LNCAP (cell line): Measurements from ENCODE around the gene ASIC3.

Experiments used
- TF ChIP-seq, protein P1 (sequence below): fragments of 450-650 bp; IDR thresholded peaks from 2 replicates; pipeline ENCODE4 v1.5.1; 2017; ENCODE audit warnings: mild to moderate bottlenecking

The ASIC3 gene

DNA sequence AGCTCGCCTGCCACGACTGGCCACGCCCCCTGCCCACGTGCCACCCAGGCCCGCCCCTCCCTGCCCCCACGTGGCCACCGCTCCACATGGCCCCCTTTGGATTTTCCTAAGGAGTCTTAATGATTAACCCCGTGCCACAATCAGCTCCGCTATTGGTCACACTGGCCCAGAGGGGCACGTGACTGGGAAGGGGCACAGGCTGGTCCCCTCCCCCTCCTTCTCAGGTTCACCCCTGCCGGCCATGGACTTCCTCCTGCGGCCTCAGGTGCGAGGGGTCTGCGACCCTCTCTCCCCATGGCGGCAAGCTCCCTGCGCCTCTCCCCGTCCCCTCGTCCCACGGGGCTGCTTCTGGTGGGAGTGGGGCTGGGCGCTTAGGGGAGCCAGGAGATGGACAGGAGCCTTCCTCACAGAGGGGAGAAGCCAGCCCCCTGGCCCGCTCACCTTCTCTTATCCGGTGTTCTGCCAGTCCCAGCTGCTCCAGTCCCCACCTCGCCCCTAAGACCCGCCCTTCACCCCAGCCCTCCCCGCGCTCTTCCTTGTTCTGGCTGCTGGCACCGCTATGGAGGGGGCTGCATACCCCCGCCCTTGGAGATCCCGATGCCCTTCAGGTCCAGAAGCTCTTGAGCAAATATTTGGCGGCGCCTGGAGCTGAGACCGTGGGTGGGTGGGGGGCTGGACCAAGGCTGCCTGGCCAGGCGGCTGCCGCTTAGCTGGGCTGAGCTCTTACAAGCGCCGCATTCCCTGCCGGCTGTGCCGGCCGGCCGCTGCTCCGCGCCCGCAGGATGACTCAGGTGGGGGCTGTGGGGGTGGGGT is 14.3 kb downstream of the ASIC3 start:
- TF ChIP-seq, protein P1, sequence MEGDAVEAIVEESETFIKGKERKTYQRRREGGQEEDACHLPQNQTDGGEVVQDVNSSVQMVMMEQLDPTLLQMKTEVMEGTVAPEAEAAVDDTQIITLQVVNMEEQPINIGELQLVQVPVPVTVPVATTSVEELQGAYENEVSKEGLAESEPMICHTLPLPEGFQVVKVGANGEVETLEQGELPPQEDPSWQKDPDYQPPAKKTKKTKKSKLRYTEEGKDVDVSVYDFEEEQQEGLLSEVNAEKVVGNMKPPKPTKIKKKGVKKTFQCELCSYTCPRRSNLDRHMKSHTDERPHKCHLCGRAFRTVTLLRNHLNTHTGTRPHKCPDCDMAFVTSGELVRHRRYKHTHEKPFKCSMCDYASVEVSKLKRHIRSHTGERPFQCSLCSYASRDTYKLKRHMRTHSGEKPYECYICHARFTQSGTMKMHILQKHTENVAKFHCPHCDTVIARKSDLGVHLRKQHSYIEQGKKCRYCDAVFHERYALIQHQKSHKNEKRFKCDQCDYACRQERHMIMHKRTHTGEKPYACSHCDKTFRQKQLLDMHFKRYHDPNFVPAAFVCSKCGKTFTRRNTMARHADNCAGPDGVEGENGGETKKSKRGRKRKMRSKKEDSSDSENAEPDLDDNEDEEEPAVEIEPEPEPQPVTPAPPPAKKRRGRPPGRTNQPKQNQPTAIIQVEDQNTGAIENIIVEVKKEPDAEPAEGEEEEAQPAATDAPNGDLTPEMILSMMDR, result no peak

DNA sequence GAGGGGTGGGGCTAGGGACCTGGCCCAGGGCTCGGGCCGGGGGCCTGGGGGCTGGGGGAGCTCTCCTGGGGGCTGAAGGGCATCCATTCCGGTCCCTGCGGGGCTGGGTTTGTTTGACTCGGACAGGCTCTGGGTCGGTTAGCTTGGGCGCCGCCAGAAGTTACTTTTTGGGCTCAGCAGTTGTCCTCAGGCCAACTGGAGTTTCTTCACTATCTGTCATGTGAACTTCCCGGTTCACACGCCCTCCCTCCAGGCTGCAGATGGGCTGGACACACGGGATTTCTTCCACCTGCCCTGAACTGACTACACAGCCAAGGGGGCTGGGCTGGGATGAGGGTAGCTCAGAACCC is 14.9 kb downstream of the ASIC3 start:
- TF ChIP-seq, protein P1, result no peak

DNA sequence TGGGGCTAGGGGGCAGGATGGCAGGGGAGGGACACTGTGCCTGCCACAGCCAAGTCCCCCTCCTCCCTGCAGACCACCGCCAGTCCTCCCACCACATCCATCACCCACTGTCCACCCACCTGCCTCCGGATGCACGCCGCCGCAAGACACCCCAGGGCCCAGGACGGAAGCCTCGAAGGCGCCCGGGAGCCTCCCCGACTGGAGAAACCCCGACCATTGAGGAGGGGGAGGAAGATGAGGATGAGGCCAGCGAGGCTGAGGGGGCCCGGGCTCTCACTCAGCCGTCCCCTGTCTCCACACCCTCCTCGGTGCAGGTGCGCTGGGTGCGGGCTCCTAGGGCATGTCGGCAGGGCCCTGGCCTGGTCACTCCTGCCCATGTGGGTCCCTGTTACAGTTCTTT is 16.1 kb downstream of the ASIC3 start:
- TF ChIP-seq, protein P1, result no peak

DNA sequence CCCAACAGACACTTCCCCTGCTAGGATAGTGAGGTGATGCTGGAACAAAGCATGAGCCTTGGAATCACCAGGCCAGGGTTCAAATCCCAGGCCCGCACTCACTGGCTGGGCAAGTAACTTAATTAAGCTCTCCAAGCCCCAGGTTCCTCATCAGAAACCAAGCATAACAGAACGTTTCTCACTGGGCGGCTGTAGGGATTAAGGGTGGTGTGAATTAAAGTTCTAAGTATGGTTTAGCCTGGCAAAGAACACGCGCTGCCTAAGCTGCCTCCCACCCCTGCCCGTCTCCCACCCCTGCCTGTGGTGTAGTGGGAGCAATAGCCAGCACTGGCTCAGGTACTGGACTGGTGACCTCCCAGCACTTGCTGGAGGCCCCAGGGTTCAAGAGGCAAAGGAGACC is 16.7 kb downstream of the ASIC3 start:
- TF ChIP-seq, protein P1, result no peak

DNA sequence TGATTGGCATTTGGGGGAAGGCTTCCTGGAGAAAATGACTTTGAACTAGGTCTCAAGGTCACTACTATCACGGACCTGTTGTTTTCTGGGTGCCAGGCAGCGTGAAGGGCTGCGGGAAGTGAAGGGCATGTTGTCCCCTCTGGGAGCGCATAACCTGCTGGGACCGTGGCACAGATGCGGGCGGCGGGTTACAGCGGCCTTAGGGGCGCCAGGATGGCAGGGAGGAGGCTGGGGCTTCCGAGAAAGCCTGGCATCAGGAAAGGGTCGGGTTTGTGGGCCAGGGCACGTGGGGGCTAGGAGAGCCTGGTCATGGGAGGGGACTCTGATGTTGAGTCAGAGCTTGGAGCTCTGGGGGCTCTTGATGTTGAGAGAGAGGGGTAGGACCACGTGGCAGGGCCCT is 17.2 kb downstream of the ASIC3 start:
- TF ChIP-seq, protein P1, result no peak

DNA sequence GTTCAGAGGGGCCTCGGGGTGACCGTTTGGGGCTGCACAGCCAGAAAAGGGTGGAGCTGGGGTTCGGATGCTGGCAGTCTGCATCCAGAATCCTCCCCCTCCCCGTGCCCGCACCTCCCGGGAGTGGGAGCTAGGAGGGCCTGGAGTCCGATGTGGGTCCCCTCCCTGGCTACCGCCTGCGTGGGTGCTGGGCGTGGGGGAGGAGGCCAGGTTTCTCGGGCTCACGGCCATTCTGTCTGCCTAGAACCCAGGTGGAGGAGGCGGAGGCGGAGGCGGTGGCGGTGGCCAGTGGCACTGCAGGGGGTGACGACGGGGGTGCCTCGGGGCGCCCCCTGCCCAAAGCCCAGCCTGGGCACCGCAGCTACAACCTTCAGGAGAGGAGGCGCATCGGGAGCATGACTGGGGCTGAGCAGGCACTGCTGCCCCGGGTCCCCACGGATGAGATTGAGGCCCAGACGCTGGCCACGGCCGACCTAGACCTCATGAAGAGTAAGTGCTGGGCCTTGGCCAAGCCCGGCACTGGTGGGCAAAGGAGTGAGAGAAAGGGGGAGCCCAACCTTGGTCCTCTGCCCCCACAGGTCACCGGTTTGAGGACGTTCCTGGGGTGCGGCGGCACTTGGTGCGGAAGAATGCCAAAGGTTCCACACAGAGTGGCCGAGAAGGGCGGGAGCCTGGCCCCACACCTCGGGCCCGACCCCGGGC is 18.1 kb downstream of the ASIC3 start:
- TF ChIP-seq, protein P1, result no peak

DNA sequence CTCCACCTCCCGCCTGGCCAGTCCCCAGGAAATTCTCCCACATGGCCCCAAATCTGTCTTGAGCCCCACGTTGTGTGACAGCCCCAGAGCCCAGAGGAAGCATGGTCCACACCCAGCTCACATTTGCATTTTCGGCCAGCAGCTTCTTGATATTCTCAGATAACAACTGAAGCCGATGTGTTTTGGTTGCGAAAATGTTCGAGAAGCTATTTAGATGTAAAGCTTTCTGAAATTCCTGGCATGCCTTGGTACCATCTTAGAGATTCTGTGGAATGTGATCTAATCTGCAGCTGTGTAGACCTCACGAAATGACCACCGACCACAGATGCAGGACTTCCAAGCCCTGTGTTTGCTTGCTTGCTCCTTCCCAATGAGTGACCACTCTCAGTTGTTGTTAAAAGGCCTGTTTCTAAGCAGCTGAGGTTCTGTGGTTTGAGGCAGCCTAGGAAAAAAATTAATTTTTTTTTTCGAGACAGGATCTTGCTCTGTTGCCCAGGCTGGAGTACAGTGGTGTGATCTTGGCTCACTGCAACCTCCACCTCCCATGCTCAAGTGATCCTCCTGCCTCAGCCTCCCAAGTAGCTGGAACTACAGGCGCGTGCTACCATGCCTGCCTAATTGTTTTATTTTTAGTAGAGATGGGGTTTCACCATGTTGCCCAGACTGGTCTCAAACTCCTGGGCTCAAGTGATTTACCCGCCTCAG is 19.9 kb downstream of the ASIC3 start:
- TF ChIP-seq, protein P1, result no peak
